COLO829 (cell line): Measurements from ENCODE around the gene HOXA9.
A peak's percentile ranks its signal among the peaks of the same experiment; 100 is the strongest.

Source experiments
- DNase-seq: peaks from one replicate; pipeline ENCODE4 v3.0.0; 2012; ENCODE audit warnings: low spot score

Gene HOXA9

DNA sequence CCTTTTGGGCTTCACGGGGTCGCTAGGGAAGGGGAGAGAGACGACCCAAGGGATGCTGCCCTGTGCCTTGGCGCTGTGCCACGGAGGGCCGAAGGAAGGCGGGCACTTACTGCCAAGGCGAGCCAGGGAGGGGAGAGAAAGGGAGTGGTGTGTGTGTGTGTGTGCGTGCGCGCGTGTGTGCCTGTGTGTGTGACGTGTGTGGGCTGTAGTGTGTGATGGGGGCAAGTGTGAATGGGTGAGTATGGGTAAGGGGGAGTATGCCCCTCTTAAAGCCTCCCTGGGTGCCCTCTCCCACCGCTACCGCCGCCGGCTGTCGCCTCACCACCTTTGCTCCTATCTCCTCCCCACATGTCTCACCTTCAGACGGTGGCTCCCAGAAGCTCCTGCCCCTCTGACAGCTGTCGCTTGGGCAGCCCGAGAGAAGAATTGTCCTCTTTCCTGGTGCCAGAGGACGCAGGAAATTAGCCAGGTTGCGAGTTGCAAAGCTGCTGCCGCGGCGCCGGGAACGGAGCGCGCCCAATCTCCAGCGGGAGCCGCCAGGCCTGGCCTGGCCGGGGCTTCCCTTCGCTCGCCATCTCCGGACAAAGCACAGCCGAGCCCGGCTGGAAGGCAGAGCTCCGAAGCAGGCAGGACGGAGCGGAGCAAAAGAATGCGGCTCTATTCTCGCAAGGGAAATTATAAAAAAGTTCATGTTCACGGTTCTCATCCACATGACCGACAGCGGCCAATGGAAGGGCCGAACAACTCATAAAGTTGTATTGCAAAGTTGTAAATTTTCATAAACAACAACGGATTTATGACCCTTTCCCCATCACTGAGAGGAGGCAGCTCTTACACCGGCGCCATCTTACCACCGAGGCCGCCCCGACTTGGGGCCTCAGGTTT is 13.2 kb downstream of the HOXA9 start, which contains the start of gene HOXA3:
Gene HOXA3, minus strand, starts transcription at position 653 of the 885 bp plus-strand sequence. CDS start 41,943 bp downstream, outside the sequence.
- peak; percentile 69 for DNase-seq

DNA sequence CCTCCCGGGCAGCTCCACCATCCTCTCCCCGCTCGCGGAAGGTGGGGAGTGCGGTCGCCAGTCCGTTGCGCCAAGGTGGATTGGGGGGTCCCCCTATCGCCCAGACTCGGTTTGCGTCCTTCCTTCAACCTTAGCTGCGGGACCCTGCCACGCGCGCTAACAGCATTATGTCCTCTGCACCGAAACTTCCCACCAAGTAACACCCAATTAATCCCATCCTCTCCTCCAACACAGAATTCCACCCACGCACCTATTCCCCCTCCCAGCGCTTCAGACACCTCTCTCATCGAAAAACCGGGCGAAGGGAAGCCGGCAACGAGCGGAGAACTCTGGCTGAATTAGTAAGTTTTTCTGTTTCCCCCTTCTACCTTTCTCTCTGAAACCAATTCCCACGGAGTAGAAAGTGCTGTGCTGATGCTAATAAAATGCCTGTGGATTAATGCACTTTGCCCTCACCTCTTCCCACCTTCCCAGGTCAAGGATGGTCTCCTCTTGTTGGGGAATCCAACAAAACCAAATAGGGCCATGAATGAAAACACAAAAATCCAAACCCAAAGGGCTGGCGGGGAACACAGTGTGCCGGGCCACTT is 13.9 kb downstream of the HOXA9 start:
- no peak for DNase-seq

DNA sequence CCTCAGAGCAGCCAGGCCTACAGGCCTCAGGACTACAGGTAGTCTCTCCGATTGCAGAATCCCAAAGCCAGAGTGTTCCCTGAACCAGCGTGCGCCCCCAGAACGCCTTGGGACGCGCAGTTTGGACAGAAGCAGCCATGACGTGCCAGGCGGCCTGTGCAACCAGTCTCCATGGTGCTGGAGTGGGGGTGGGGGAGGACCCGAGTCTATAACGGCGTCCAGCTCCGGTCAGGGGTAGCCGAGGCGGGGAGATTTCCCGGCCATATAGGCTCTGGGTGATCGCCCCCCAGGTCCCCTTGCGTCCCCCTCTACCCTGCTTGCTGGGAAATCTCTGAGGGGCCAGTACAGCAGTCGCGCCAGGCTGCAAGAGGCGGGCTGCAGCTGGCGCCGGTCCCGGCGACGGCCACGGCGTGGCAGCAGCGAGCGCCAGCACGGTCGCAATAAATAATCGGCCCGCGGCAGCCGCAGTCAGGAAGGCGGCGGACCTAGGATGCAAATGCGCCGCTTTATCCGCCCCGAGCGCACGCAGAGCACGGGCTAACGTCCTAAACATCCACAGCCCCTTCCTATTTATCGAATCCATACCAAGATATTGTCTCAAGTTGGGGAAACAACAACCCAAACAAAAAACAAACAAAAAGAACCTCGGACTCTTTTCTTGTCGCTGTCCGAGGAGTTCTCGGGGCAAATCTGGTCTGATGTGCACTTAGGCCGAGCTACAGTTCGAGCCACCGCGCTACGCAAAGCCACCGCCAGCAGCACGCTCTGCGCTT is 14.6 kb downstream of the HOXA9 start:
- DNase-seq = peak; percentile 93

DNA sequence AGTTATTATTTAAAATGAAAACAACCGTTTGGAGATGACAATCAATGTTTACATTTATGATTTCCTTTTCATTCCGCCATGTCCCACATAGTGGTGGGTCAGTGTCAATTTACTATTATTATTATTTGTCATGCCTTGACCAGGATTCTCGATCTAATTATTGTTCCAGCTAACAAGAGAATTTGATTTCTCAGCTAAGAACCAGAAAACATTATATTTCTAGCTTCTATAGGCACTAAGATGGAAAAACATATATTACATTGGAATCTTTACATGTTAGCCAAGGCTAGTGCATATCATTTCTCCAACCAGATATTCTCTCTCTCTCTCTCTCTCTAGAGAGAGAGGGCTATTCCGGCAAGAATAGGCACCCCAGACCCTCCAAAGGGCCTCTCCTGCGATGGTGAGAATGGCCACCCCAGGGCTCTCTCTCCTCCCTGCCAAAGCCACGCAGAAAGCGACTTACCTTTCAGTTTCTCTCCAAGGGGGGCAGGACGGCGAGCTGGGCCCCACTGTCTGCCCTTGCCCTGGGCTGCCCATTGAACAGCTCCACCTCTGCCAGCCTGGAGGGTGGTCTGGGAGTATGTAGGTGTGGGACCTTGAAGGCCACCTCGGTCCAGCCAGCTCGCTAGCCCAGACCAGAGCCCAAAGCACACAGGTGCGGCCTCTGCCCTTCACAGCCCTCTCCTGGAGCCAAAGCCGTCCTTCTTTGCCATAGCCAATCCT is 15.3 kb downstream of the HOXA9 start:
- DNase-seq = no peak

DNA sequence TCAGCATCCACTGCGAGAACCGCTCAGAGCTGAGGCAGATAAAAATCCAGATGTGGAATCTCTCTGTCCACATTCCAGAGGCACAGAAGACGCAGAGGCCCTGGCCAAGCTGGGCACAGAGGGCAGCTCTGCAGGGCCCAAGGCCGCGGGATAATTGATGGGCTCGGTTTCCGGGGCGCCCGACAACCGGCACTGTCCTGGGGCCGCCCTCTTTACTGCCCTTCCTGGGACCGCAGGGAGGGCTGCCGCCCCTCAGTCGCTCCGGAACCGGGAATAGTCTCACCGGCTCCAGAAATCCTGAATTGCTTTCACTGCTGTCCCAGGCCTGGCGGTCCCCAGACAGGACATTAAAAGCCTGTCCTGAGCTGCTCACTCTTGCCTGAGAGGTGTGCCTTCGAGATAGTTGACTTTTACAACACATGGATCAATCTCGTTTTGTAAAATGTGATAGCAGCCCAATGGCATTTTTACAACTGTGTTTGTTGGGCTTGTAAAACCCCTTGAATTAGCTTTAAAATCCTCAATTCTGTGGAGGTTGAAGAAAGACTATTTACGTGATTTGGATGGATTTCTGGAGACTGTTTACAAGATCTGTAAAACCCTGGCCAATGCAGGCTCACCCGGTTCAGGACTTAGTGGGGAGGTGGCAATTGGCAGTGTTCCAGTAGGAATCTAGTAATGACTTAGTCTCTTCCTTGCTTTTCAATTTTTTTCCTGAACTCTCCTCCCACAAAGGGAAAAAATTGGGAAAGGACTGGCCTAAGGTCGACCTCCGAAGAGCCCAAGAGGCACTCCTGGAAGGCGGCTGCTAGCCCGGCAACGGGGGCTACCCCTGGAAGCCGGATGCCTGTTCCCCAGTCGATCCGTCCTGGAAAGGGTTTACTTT is 16.3 kb downstream of the HOXA9 start:
- DNase-seq = no peak

DNA sequence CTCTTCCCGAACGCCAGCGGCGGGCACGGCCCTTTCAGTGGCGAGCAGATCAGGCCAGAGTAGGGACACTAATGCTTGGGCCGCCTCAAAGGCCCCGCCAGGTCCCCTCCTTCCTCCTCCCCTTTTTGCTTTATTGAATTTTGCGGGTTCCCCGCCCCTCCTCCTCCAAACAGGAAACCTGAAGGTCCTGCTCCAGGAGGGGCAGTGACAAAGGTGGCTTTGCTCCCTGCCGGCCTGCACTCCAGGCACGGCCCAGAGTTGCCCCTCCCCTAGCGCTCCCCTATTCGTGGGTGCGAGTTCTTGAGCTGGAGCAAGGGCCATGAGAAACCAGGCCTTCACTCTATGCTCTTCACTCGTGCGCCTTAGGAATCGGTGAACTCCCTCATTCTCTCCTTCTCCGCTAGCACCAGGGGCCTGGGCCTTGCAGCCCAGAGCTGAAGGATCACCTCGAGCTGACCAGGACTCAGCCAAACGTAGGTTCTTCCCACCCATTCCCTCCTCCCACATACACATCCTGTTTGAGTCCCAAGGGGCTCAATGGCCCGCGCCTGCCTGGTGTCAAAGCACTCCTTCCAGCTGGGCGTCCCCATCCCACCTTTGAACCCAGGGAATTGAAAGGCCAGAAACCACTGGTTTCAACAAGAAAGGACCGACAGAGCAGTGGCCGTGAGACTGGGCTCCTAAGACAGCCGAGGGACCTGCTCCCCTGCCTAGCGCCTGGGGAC is 17.1 kb downstream of the HOXA9 start:
- DNase-seq = no peak

DNA sequence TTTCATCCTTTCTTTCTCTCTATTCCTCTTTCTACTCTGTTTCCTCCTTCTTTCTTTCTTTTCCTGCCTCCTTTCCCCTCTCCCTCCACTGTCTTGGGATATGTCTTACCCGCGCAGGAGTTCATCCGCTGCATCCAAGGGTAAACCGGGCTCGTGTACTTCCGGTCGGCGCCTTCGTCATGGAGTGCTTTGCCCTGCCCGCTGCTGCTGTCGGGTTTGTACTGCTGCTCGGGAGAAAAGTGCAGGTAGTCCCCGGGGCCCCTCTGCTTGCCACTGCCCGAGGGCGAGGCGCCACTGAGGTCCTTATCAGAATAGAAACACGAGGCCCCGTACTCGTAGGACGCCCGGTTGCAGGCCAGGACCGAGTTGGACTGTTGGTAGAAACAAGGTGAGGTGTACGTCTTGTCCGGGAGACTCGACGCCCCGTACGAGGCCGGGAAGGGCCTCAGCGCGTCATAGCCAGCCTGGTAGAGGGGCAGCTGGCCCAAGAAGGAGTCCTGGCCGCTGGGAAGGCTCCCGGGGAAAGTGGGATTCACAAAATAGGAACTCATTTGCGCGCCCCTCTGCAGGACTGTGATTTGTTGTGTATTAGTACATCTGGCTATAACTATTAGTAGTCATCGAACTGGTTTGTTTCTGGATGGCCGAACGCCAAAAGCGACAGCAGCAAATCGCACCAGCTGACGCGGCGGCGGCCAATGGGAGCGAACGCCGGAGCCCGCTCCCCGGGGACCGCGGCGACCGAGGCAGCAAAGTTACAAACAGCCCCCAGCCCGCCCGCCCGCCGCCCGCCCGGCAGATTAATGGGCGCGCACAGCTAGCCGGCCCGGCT is 17.9 kb downstream of the HOXA9 start, which contains the start of gene HOXA6:
Gene HOXA6, minus strand, starts transcription at position 576 of the 832 bp plus-strand sequence. Its CDS starts 25 bp downstream, at position 551.
- DNase-seq = no peak

DNA sequence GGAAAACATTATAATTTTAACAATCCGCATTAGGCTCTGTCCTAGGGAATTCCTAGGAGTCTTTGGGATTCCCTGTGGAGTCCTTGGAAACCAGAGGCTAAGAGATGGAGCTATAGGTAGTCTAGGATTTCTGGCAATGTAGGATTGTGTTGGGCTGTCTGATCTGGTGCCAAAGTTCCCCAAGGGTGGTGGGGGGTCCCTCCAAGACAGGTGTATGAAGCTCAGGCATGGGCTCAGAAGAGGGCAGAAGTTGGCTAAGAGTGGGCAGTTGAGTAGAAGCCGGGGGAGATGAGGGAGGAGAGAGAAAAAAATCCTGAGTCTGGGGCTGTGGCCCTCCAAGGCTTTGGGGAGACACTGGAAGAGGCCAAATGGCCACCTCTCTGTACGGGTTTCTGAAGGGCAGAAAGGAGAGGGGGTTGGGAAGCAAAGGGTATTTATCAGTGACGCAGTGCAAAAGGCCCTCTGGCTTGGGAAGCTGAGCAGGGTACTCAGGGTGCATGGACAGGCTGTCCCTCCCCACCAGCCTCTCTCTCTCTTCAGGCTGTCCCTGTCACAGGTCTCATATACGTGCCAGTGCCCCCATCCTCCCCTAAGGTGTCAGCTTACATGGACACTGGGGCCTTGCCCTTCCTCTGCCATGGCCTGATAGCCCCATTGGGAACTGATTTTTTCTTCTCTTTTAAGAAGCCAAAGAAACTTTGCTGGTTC is 18.7 kb downstream of the HOXA9 start:
- DNase-seq = no peak

DNA sequence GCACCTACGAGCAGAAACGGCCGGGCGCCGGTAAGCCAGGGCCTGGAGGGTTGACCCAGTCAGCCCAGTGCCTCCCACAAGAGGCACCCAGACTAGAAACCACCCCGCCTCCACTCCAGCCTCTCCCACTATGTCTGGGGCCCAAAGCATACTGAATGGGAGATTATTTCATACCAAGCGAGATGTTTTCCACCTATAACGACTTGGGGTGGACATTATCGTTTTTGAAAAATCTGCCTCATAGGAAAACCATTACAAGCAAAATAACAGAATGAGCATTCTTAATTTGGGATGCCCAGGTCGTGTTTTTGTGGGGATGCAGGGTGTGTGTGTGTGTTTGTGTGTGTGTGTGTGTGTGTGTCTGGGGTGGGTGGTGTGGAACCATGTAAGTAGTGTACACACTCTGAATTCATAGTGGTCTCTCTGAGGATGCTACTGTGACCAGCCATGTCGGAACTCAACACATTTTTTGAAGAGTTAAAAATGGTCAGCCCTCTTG is 19.4 kb downstream of the HOXA9 start:
- no peak for DNase-seq

DNA sequence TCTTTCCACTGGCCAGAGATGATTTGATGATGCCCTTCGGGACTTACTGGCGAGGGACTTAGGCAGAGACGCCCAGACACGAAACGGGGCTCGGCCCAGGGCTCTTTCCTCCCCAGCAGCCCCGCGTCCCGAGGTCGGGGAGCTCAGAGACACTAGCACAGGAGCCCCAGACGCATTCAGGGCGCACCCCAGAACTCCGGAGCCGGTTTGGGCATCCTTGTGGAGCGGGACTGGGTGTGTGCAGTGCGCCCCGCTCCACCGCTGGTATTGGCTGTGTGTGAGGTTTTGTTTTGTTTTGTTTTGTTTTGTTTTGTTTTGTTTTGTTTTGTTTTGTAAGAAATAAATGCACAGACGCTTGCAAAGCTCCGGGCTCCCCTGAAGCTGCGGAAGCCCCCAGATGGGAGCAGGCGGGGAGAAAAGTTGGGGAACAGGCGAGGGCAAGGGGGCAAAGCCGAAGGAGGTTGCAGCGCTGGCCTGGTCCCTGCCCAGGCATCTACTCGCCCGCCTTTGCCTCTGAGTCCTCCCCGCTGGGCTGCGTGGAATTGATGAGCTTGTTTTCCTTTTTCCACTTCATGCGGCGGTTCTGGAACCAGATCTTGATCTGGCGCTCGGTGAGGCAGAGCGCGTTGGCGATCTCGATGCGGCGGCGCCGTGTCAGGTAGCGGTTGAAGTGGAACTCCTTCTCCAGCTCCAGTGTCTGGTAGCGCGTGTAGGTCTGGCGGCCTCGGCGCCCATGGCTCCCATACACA is 20.0 kb downstream of the HOXA9 start:
- DNase-seq = no peak

DNA sequence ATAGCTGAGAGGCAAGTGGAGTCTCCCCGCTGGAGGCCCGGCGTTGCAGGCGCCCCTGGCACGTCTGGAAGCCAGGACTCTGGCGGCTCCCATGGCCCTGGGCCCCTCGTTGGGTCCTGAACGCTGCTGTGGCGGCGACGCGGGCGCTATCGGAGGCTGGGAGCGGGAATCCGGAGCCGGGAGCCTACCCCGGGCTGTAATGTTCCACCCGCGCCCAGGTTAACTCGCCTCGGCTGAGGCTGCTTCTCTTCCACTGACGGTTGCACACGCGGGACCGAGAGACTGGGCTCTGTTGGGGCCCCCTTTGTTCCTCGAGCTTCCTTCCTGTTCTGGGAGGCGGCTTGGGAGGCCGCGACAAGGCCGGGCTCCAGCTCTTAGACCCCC is 20.6 kb downstream of the HOXA9 start:
- DNase-seq = no peak

DNA sequence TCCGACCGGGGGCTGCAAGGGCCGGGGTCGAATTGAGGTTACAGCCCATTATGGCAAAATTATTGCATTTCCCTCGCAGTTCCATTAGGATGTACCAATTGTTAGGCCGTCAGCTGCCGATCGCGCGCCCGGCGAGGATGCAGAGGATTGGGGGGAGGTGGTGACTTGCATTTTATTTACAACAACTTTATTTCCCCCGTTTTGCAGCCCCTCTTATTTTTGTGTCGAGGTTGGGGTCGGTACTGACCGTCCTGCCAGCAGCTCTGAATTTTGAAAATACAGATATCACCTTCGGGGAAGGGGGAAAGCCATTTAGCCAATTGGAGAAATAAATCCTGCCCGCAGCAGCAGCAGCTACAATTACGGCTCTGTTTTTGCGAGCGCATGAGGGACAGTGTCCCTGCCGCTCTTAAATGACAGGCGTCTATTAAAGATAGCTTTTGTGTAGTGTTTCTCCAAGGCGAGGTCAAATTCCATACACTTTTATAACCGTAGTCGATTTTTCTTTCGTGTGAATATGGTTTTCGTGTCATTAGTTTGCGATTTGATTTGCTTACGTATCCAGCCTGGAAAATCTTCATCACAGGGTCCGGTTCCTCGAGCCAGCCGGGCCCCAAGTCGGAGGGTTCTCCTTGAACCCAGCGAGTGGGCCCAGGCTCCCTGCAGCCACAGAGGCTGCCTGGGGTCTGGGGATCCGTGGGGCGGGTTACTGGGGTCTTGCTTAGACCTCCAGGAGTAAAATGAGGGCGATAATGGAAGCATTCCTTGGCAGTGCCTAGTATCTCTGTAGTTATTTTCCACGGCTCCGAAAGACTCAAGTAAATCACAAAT is 21.2 kb downstream of the HOXA9 start:
- DNase-seq = no peak

DNA sequence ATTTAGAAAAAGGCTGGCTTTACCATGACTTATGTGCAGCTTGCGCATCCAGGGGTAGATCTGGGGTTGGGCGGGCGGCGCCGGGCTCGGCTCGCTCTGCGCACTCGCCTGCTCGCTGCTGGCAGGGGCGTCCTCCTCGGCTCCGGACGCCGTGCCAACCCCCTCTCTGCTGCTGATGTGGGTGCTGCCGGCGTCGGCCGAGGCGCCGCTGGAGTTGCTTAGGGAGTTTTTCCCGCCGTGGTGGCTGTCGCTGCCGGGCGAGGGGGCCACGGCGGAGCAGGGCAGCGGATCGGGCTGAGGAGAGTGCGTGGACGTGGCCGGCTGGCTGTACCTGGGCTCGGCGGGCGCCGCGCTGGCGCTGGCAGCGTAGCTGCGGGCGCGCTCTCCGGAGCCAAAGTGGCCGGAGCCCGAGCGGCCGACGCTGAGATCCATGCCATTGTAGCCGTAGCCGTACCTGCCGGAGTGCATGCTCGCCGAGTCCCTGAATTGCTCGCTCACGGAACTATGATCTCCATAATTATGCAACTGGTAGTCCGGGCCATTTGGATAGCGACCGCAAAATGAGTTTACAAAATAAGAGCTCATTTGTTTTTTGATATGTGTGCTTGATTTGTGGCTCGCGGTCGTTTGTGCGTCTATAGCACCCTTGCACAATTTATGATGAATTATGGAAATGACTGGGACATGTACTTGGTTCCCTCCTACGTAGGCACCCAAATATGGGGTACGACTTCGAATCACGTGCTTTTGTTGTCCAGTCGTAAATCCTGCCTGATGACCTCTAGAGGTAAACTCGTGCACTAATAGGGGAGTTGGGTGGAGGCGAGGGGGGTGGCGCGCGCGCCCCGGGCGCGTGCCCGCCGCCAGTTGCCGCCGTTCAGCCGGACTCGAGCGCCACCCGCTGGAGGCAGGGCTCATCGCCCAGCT is 22.1 kb downstream of the HOXA9 start, which contains the start of gene HOXA5:
Gene HOXA5, minus strand, starts transcription at position 659 of the 927 bp plus-strand sequence. Its CDS starts 74 bp downstream, at position 585.
- DNase-seq = no peak

DNA sequence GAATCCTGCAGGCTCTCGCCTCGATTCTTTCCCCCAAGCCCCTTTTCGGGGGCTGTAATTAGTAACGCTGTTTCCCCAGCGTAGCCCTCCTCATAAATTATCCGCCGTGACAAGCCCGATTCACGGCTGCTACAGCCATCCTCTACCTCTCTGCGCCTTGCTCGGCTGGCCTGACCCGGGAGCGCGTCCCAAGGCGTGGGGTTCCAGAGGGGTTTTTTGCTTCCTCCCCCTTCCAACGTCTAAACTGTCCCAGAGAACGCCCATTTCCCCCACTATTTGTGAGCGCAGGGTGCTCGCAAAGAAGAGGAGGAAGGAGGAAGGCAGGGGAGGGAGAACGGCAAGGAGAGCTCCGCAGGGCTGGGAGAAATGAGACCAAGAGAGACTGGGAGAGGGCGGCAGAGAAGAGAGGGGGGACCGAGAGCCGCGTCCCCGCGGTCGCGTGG is 22.7 kb downstream of the HOXA9 start:
- DNase-seq = no peak

DNA sequence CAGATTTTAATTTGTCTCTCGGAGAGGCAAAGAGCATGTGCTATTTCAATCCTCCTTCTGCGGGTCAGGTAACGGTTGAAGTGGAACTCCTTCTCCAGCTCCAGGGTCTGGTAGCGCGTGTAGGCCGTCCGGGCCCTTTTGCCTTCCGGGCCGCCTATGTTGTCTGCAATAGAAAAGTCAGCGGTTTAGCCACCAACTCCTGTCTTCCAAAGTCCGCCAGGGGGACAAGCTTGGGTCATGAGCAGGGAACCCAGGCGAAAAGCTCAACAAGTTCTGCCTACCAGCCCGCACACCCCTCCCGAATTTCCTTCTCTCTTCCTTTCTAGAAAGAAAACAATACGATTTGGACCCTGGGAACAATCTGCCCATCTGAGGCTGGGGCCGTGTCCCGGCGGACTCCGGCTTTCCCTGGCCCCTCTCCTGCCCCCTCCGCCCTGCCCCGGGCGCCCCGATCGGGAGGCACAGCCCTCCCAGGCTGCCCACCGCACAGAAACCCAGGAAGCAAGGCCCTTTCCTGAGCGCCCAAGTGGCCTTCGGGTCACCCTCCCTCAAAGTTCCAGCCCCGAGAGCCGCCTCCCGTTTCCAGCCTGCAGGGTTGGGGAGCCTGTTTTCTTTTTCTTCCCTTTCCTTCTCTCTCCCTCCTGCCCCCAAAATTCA is 23.3 kb downstream of the HOXA9 start:
- no peak for DNase-seq
